Fibroblast of lung (primary cell): ENCODE measurements around the gene RNF217. TPM values are rescaled to one million over a fixed set of nuclear protein-coding genes. Genes with fewer than 3 reads are reported as not detected.
"Not testable (repeated sequence)": the region's sequence is repeated elsewhere in the genome, so short reads cannot be mapped to it uniquely, and the experiment has no call there.

Source experiments
- DNase-seq, 2 donors: peaks; one replicate each; pipeline versions ENCODE4 v3.0.0 to v3.0.0-alpha.2; 2010; ENCODE audit warnings: low read depth in 2 of 2
- H2AFZ ChIP-seq: 2 replicates; pipeline ENCODE4 v1.5.1; 2012; ENCODE audit warnings: low read length, control low read depth, inconsistent platforms
- H3K27ac ChIP-seq: 2 replicates; pipeline ENCODE4 v1.5.1; 2011; ENCODE audit warnings: low read length, control low read depth; ENCODE audit not compliant: insufficient read depth
- H3K27me3 ChIP-seq: 2 replicates; pipeline ENCODE4 v1.5.1; 2011; ENCODE audit warnings: mild to moderate bottlenecking, low read length; ENCODE audit not compliant: control insufficient read depth, insufficient read depth
- H3K36me3 ChIP-seq: 2 replicates; pipeline ENCODE4 v1.5.1; 2011; ENCODE audit warnings: low read length; ENCODE audit not compliant: control insufficient read depth, insufficient read depth
- H3K4me1 ChIP-seq: 2 replicates; pipeline ENCODE4 v1.5.1; 2011; ENCODE audit warnings: low read length; ENCODE audit not compliant: control insufficient read depth, insufficient read depth; ENCODE audit errors: extremely low read depth
- H3K4me2 ChIP-seq: 2 replicates; pipeline ENCODE4 v1.5.1; 2011; ENCODE audit warnings: low read length, control low read depth; ENCODE audit not compliant: insufficient read depth; ENCODE audit errors: extremely low read depth
- H3K4me3 ChIP-seq, 4 experiments: fragments of 200-600 bp in 1 of 4; sonication (generic) in 1 of 4; replicated peaks in 1 of 4; 2 replicates each; pipeline ENCODE4 v1.5.1; 2011 to 2016; ENCODE audit warnings: low read length in 4 of 4, low read depth in 3 of 4, mild to moderate bottlenecking in 3 of 4, control low read depth in 2 of 4, inconsistent platforms in 1 of 4, mixed read lengths in 1 of 4; ENCODE audit not compliant: insufficient read depth in 1 of 4; ENCODE audit errors: control extremely low read depth in 1 of 4
- H3K79me2 ChIP-seq: 2 replicates; pipeline ENCODE4 v1.5.1; 2012; ENCODE audit warnings: mild to moderate bottlenecking, low read length, inconsistent platforms; ENCODE audit not compliant: control insufficient read depth, insufficient read depth
- H3K9ac ChIP-seq: 2 replicates; pipeline ENCODE4 v1.5.1; 2011; ENCODE audit warnings: mild to moderate bottlenecking, low read length, control low read depth; ENCODE audit not compliant: insufficient read depth
- H3K9me3 ChIP-seq: 2 replicates; pipeline ENCODE4 v1.5.1; 2012; ENCODE audit warnings: low read depth, low read length; ENCODE audit not compliant: control insufficient read depth, insufficient read depth
- H4K20me1 ChIP-seq: 2 replicates; pipeline ENCODE4 v1.5.1; 2011; ENCODE audit warnings: low read length; ENCODE audit not compliant: control insufficient read depth, insufficient read depth; ENCODE audit errors: extremely low read depth
- EZH2 ChIP-seq: IDR thresholded peaks from 2 replicates; pipeline ENCODE4 v1.5.1; 2012; ENCODE audit warnings: low read length, control low read depth, mild to moderate bottlenecking; ENCODE audit errors: missing control alignments
- polyA minus RNA-seq: library from RNA; depleted of rRNA, polyadenylated mRNA; stranded (reverse); fragments of >200 nt; gene quantifications from 2 replicates; pipeline ENCODE4 v1.2.3, GENCODE V29; 2011; ENCODE audit warnings: low replicate concordance
- polyA plus RNA-seq, 2 donors: library from polyadenylated mRNA; depleted of rRNA in 1 of 2; stranded (reverse) in 1 of 2; unstranded in 1 of 2; fragments of >200 nt; gene quantifications; 2 replicates each; pipeline ENCODE4 v1.2.1, GENCODE V29; 2011 to 2012; ENCODE audit warnings: missing spikeins in 1 of 2
- total RNA-seq: library from RNA; depleted of rRNA; stranded (reverse); fragments of >200 nt; gene quantifications from 2 replicates; pipeline ENCODE4 v1.2.1, GENCODE V29; 2014
- TF ChIP-seq, protein P1 (sequence below), 2 donors: IDR thresholded peaks in 1 of 2; conservative IDR thresholded peaks in 1 of 2; 1 replicate in 1 of 2; 2 replicates in 1 of 2; pipeline ENCODE4 v1.5.1; 2011 to 2012; ENCODE audit warnings: low read length in 2 of 2, control low read depth in 1 of 2, inconsistent platforms in 1 of 2, low read depth in 1 of 2, mild to moderate bottlenecking in 1 of 2

RNF217 gene, protein sequence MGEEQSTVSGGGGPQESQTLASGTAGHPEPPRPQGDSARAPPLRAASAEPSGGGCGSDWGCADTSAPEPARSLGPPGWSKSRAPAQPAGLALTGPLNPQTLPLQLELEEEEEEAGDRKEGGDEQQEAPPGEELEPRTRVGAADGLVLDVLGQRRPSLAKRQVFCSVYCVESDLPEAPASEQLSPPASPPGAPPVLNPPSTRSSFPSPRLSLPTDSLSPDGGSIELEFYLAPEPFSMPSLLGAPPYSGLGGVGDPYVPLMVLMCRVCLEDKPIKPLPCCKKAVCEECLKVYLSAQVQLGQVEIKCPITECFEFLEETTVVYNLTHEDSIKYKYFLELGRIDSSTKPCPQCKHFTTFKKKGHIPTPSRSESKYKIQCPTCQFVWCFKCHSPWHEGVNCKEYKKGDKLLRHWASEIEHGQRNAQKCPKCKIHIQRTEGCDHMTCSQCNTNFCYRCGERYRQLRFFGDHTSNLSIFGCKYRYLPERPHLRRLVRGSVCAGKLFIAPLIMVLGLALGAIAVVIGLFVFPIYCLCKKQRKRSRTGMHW
- total RNA-seq (10.5 and 13.2 TPM in 2 replicates), polyA plus RNA-seq (9.8 and 19.5 TPM in 2 replicates), polyA minus RNA-seq (4.3 and 5.7 TPM in 2 replicates)
- polyA plus RNA-seq (2012): 7.2 and 11.9 TPM in 2 replicates

DNA sequence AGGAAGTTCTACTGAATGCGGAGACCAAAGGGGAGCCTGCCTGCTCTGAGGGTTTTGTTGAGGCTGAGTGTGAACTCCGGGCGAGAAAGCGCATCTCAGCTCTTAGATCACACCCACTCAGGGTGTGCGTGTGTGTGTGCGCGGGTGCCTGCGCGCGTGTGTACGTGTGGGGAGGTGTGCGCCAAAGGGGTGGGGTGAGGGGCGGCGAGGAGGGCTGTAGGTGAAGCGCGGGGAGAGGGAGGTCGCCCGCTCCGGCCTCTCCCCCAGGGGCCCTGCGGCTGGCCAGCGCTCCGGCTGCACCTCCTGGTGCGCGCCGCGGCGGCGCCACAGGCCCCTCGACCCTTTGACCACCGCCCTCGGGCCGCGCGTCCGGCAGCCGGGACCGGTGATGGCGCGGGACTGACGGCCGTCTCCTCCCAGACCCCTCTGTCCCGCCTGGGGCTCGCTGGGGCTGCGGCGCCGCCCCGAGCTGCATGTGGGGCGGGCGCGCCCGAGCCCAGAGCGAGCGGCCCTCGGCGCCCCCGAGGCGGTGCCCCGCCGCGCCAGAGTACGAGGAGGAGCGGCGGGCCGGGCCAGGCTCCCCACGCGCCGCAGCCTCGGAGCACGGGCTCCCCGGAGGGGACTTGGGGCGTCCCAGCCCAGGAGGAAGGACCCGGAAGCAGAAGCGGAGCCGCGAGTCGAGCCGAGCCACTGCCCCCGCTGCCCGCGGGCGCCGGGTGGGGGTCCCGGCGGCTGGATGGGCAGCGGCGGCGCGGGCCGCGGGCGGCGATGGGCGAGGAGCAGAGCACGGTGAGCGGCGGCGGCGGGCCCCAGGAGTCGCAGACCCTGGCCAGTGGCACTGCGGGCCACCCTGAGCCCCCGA, at the start of gene RNF217:
Gene RNF217, plus strand, starts transcription at position 661 of the 862 bp plus-strand sequence. Its CDS starts 108 bp downstream, at position 769.
- Histone ChIP-seq H3K27me3 (no peaks in the 10 kb centered on the region), H3K79me2 (peaks cover 38% of the 10 kb centered on the region), H3K4me2 (peak within 1 kb of the TSS; percentile 91), H2AFZ (peak within 1 kb of the TSS; percentile 59), H3K27ac (peak within 1 kb of the TSS; percentile 89), H3K36me3 (no peaks in the 10 kb centered on the region), H3K4me1 (peaks cover 2% of the 10 kb centered on the region), H3K4me3 (peak within 1 kb of the TSS; percentile 67 to 85 (median 82)), H4K20me1 (no peaks in the 10 kb centered on the region), H3K9me3 (no peaks in the 10 kb centered on the region), H3K9ac (peak within 1 kb of the TSS; percentile 82)
- no peak for TF ChIP-seq EZH2
- TF ChIP-seq, protein P1, sequence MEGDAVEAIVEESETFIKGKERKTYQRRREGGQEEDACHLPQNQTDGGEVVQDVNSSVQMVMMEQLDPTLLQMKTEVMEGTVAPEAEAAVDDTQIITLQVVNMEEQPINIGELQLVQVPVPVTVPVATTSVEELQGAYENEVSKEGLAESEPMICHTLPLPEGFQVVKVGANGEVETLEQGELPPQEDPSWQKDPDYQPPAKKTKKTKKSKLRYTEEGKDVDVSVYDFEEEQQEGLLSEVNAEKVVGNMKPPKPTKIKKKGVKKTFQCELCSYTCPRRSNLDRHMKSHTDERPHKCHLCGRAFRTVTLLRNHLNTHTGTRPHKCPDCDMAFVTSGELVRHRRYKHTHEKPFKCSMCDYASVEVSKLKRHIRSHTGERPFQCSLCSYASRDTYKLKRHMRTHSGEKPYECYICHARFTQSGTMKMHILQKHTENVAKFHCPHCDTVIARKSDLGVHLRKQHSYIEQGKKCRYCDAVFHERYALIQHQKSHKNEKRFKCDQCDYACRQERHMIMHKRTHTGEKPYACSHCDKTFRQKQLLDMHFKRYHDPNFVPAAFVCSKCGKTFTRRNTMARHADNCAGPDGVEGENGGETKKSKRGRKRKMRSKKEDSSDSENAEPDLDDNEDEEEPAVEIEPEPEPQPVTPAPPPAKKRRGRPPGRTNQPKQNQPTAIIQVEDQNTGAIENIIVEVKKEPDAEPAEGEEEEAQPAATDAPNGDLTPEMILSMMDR (conservative IDR thresholded peaks at IDR 0.05 in 1 of 2, IDR thresholded peaks at IDR 0.05 in 1 of 2; ENCODE audit: low read depth in 1 of 2, low read length in 2 of 2): no peak
- peak; percentile 77 to 80 for DNase-seq

DNA sequence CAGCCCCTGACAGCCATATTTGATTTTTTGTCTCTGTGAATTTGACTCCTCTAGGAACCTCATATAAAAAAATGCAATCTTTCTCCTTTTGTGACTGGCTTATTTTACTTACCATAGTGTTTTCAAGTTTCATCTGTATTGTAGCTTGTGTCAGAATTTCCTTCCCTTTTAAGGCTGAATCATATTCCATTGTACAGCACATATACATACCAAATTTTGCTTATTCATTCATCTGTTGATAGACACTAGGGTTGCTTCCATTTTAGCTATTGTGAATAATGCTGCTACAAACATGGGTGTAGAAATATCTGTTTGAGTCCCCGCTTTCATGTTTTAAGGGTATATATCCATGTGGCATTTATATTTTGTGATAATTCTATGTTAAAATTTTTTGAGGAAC, 49.2 kb upstream of the RNF217 start:
- TF ChIP-seq EZH2: no peak
- TF ChIP-seq, protein P1 (conservative IDR thresholded peaks at IDR 0.05 in 1 of 2, IDR thresholded peaks at IDR 0.05 in 1 of 2; ENCODE audit: low read depth in 1 of 2, low read length in 2 of 2): no peak
- Histone ChIP-seq H4K20me1 (no peaks in the 10 kb centered on the region), H3K79me2 (no peaks in the 10 kb centered on the region), H3K4me3 (no peak overlapping the region), H3K27ac (no peak overlapping the region), H3K36me3 (no peaks in the 10 kb centered on the region), H3K9ac (no peak overlapping the region), H3K9me3 (no peaks in the 10 kb centered on the region), H3K4me1 (no peaks in the 10 kb centered on the region), H3K4me2 (no peak overlapping the region), H2AFZ (no peak overlapping the region), H3K27me3 (no peaks in the 10 kb centered on the region)
- DNase-seq: no peak

DNA sequence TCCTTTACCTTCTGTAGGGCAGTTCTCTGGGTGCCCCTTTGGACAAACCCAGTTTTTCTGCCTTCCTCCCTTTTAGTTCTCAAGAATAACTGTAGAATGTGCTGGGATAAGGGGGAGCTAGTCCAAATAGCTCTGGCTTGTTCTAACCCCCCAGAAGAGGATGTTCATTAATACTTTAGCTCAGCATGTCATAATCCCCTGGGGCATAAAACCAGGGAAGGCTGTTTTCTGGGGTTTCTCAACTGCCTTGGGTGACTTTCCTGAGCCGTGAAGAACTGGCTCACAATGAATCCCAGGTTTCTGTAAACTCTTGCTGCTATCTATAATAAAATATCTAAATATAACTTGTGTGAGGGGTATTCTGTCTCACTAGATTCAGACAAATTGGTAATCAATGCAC, 44.5 kb upstream of the RNF217 start:
- H3K79me2 ChIP-seq: no peaks in the 10 kb centered on the region
- no peak overlapping the region for H3K4me2 ChIP-seq
- H3K9me3 ChIP-seq: no peaks in the 10 kb centered on the region
- H3K27me3 ChIP-seq: no peaks in the 10 kb centered on the region
- no peak for TF ChIP-seq EZH2
- TF ChIP-seq, protein P1 (conservative IDR thresholded peaks at IDR 0.05 in 1 of 2, IDR thresholded peaks at IDR 0.05 in 1 of 2; ENCODE audit: low read depth in 1 of 2, low read length in 2 of 2): no peak
- no peak overlapping the region for H3K9ac ChIP-seq
- no peaks in the 10 kb centered on the region for H3K4me1 ChIP-seq
- no peak overlapping the region for H2AFZ ChIP-seq
- no peaks in the 10 kb centered on the region for H4K20me1 ChIP-seq
- no peak overlapping the region for H3K27ac ChIP-seq
- no peak for DNase-seq
- no peaks in the 10 kb centered on the region for H3K36me3 ChIP-seq
- no peak overlapping the region for H3K4me3 ChIP-seq

DNA sequence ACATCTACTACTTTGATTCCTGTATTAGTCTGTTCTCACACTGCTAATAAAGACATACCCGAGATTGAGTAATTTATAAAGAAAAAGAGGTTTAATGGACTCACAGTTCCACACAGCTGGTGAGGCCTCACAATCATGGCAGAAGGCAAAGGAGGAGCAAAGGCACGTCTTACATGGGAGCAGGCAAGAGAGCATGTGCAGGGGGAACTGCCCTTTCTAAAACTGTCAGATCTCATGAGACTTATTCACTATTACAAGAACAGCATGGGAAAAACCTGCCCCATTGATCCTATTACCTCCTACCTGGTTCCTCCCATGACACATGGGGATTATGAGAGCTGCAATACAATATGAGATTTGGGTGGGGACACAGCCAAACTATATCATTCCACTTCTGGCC, 42.5 kb upstream of the RNF217 start:
- H3K4me1 ChIP-seq, H4K20me1 ChIP-seq, H3K79me2 ChIP-seq, H3K4me2 ChIP-seq, DNase-seq, H3K27me3 ChIP-seq, H3K4me3 ChIP-seq, H3K36me3 ChIP-seq, H3K9me3 ChIP-seq, H3K27ac ChIP-seq, H2AFZ ChIP-seq, H3K9ac ChIP-seq: not testable (repeated sequence)
